GM21381 (cell line): ENCODE measurements around the gene OR2S2.

Experiments
- ATAC-seq: cut with Tn5 transposase; IDR thresholded peaks from one replicate; pipeline ENCODE4 v1.9.1; 2021; ENCODE audit warnings: mild to moderate bottlenecking, moderate library complexity; ENCODE audit not compliant: unreplicated experiment

The OR2S2 gene

DNA sequence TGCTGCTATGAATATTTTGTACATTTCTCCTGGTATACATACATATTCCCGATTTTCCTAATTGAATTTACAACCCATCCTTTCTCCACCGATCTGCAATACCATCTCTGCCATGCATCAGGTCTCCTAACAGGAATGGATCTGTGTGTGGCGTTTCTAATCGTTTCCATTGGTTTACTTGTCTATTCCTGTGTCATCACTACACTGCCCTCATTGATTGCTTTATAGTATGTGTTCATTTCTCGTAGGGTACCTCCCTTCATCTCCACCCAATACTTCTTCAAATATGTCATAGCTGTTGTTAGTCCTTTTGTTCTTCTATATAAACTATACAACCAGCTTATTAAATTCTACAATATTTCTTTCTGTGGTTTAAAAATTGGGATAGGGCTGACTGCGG lies 7.1 kb upstream of the OR2S2 start:
- no peak for ATAC-seq

DNA sequence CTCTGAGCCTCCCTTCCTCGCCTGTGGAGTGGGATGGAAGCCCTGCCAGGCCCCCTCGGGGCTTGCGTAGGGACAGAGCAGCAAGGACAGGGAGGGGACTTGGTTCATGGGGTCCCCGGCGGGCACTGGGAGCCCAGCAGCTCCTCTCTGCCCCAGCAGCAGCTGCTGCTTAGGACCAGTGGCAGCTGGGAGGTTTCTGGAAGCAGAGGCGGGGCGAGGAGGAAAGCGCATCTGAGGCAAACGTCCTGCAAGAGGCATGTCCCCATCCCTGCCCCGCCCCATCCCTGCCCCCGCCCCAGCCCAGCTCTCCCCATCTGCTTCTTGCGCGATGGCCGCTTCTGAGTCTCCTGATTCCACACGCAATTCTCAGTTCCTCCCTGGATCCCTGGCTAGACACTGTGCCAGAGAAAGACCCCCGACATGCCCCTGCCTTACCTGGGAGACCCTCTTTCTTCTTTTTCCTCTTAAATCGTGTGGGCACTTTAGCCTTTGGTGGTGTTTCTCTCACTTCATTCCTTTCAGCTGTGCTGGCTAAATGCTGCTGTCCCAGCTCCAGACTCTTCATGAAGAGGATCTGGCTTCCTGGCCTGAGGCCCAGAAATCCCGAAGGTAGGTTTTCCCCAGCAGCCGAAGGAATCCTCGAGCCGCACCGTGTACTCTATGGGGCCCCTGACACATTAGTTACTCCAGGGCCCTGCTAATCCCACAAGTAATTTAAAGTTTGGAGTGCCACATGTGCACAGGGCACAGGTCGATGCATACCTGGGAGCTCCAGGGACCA lies 4.4 kb upstream of the OR2S2 start:
- no peak for ATAC-seq

DNA sequence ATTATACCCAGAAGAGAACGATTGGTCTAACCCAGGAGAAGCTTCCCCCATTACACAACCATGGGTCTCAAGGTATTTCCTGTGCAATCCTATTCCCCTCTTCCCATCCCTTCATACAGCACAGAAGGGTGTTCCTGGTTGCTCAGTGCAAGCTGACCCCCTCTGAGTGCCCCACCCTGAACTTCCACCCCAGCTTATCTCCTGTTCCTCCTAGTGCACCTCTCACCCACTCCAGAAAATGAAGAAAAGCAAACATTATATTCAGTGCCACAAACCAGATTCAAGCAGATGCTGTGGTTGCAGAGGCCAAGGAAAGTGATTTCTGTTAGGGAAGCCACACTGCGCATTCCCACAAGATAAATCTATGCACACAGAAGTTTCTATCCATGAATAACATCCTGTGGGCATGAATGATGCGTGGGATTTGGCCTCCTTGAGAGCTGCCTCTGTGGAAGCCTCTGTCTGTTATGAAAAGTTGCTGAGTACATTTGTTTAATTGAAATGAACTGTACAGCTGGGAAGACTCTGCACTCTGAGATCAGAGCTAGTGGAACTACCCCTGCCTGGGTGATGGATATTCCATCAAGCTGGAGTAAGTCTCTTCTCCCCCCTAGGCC lies 2.2 kb upstream of the OR2S2 start:
- no peak for ATAC-seq

DNA sequence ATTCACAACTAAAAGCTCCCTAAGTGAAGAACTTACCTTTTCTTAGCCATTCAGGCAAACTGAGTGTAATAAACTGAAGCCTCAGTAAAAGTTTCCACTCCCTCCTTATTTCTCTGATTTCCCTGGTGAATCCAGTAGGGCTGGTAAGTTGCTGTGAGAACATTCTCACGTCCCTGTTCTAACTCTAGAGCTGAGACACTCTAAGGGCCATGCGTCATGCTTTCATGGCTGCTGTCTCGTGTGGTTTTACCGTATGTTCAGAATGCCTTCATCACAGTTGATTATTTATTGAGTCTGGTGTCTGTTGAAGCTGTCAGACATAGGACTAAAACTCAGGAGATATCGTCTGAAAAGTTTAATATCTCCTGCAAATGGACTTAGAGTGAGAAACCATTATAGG lies 1.3 kb downstream of the OR2S2 start:
- no peak for ATAC-seq

DNA sequence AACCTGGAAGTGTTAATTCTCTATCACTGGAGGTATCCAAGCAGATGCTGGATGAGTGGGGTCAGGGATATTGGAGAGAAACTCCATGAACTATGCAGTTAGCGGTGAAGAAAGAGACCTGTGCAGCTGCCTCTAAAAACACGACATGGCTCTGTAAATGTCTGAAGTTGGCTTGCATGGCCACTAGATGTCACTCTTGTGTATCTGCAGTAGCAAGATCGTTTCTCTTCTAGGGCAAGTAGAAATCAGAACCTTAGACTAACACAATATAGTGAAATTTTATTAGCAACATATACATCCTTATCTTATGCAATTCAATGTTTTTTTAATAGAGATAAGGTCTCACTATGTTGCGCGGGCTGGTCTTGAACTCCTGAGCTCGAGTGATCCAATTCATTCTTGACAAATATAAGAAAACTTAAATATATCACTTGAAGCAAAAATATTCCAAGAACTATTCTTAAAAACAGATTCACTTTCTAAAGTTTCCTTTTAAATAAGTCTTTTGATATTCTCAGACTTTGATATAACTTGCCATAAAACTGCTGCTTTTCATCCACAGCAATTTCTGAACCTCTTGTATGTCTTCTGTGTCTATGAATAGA lies 2.9 kb downstream of the OR2S2 start:
- ATAC-seq = no peak

DNA sequence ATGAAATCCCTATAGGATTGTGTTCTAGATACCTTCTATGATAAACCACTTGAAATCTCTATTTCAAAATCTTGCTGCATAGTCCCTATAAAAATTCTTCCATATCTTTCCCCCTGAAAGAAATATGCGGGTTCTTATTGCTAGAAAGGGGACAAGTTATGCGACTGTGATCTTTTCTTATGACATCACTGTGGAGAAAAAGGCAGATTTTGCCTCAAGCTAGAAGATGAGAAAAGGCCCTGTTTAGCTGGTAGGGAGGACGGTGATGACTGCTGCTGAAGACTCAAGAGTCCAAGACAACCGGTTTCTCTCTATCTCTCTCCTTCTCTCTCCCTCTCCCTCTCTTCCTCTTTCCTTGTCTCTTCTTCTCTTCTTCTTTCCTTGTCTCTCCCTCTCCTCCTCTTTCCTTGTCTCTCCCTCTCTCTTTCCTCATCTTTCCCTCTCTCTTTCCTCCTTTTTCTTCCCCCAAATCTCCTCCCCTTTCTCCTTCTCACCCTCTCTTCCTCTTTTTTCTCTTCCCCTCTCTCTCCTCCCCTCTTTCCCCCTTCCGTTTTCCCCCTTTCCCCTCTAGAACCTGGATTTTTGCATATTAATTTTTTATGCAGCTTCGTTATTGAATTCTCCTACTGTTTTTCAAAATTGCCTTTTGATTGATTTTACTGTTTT lies 5.3 kb downstream of the OR2S2 start:
- ATAC-seq = no peak

DNA sequence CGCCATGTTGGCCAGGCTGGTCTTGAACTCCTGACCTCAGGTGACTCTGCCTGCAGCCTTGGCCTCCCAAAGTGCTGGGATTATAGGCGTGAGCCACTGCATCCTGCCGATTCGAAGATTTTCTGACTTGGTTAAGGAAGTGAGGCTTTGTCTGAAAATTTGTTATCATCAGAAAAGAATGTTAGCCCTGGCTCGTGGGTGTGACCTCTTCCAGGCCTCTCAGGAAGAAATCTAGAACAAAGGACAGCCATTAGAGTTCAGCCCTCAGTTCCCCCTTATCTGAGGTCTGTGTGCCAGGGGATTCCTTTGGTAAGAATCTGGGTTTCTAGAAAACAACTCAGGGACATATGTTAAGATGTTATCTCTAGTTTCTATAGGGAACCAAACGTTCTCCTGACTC lies 6.2 kb downstream of the OR2S2 start:
- ATAC-seq = no peak

DNA sequence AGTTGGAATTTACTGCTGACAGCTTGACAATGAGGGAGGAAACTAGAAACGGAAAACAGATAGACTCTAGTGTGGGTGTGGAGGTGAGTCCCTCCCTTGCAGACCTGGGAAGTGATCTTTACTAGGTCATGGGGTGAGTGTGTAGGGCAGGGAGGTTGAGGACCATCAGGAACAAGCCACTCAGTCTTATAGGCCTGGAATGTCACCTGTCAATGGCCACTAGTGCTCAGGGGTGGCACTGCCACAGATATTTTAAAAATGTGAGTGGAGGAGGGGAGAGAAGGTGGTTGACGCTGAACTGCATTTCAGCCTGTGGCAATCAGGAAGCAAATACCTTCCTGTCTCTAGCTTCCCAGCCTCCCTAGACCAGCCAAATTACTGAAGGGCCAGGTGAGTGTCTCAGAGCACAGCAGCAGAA lies 9.0 kb downstream of the OR2S2 start:
- no peak for ATAC-seq

DNA sequence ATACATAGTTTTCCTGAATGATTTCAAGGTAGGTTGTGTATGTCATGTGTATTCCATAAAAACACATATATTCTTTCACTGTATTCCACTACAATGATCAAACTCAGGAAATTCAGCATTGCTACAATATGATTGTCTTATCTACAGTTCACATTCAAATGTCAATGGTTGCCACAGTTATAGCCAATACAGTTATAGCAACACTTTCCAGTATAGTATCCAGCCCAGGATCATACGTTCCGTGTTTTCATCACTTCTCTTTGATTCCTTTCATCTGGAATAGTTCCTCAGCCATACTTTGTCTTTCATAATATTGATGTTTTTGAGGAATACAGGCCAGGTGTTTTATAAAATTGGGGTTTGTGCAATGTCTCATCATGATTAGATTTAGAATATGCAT lies 9.5 kb downstream of the OR2S2 start:
- ATAC-seq = no peak

DNA sequence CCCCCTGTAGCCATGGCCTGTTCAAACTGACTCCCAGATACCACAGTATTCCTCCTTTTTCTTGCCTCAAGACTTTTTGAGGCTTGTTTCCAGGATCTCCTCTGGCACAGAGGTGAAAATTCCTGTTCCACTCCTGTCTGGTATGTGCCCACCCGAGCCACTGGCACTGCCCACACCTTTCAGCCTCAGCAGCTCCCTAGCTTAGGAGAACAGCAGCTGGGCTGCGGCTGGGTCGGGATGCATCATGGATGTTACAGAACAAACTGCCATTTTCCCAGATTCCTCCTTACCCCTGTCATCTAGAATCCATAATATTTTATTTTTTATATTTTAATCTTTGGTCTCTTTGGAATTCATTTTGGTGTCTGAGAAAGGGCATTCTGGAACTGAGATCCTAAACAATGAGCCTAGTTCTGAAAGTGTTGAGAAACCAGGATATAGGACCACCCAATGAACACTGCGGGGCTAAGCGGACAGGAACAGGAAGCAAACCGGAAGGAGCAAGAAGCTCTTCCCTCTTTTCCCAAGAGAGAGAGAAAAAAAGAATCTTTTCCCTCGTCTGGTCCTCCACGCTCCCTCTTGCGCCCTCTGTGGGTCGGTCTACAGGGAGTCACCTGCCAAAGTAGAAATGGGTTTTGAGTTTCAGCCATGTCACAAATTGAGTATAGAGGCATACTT lies 12.5 kb downstream of the OR2S2 start:
- ATAC-seq = no peak

DNA sequence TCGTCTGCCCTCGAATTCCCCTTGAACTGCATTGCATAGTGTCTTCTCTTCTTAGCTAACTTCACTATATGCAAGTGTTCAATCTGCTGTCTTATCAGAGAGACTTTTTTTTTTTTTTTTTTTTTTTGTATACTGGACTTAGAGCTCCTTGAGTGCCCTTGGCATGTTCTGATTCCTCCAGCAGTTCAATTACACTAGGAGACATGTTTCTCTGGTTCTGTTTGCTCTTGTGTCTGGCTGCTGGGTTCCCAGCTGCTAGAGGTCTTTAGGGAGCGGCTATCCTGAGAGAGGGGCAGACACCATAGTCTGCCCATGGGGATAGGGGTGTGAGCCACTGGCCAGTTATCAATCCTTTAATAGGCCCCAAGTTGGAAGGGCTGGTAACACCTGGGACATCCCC lies 13.1 kb downstream of the OR2S2 start:
- no peak for ATAC-seq

DNA sequence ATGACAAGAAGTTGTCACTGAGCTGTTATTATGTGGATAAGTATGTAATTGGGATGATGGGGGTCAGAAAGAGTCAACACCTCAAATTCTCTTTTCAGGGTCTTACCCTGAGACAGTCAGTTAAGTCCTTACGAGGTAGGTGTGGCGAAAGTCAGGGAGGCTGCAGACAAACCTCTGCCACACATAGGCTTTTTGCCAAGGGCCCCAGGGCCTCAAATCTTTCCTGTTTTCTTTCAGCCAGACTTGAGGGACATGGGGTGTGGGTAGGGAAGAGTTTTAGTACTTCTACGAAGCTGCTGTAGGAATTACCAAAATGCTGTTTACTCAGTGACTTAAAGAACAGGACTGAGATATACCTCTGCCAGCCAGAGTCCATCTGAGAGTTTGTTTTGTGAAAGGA lies 13.8 kb downstream of the OR2S2 start:
- no peak for ATAC-seq

DNA sequence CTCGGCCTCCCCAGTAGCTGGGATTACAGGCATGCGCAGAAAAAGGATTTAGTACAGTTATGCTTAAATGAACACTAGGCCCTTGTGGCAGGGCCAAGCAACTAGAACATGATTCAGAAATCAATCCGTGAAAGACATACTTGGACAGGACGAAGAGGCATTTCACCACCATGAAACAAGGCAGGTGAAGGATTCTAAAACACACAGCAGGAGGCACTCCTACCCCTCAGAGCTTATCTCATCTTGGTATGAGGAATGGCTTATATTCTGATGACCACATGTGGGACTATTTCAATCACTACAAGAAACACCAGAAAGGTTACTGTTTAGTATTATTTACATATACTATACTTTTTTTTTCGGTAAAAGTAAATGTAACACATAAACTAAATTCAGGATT lies 15.7 kb downstream of the OR2S2 start:
- no peak for ATAC-seq

DNA sequence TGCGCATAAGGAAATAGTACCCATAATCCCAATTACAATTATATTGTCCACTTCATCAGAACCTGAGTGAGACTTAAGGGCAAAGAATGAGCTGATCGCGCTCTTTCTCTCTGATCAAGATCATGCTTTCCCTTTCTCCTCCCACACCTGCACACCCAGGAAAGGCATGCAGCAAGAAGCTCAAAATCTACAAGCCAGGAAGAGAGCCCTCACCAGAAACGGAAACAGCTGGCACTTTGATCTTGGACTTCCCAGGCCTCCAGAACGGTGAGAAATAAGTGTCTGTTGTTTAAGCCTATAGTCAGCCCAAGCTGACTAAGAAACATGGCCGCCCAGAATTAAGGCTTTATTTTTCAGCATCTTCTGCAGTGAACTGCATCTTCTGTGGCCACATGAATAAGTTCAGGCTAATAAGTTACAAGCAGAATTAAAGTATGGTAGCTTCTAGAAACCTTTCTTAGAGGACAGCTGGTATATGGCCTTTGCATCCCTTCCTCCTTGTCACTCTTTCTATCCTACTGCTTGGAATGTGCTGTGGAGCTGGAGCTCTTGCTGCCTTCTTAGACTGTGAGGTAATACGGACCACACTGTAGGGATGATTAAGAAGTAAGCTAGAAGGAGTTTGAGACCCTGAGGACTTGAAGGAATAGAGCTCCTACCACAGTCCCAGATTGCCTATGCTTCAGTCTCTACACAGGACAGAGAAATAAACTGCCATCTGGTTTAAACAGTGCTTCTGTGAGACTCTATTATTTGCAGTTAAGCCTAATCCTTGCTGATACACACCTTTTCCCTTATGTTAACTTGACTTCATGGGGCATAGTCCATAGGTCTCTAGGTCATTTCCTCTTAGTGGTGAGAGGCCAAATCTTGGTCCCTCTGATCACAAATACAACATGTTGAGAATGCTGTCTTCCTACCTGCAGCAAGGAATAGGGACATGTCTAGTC lies 17.2 kb downstream of the OR2S2 start:
- ATAC-seq = no peak

DNA sequence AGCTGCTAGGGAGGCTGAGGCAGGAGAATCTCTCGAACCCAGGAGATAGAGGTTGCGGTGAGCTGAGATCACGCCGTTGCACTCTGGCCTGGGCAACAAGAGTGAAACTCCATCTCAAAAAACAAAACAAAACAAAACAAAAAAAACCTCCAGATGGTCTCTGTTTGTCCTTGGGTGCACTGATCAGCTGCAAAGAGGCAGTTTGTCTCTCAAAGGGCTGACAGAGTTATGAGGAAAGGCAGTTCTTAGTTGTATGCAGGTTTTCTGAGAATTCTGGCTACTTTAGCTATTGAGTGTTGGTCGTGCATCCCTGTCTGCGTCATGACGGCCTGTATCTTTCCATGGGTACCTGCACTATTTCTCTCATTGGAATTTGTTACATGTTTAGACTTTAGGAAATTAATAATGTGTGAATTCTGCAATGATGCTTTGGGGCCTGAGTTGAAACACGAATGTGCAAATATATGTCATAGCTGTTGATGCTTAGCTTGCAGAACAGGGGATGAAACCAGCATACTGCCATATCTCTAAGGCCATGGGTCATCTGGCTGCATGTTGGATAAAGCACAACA lies 18.2 kb downstream of the OR2S2 start:
- ATAC-seq = no peak

DNA sequence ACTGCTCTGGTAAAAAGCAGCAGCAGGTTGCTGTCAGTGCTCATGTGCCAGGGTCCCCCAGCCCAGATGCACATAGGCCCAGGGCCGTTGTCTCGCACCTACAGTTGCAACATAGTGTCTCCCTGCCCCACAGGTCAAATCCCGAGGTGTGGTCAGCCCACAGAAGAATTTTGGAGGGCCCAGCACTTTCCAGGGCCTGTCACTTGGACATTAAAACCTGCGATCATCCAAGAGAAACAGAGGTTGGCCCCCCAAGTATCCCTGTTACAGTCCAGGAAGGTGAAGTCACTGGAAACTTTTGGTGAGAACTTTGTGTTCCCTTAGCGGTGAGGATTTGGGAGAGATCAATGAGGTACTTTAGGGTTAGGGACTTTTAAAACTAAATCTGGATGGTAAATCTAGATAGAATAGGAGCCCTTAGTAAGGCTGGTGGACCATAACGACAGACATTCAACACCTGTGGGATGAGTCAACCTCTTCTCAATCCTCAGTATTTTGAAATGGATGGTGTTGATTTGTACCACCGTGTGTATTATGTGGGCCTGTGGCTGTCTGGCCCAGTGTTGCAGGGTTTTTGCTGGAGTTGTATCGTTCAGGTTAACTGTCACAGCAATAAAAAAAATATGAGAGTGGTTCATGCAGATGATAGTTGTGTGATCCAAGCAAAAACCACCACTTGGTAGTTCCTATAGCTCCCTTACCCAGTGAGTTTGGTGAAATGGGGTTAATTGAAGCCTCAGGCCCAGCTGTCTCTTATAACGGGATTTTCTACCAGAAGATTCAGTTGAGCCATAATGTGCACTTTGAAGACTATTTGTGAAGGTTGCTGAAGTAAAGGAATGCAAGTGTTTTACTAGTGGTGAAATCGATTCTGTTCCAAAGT lies 19.2 kb downstream of the OR2S2 start:
- ATAC-seq = no peak

DNA sequence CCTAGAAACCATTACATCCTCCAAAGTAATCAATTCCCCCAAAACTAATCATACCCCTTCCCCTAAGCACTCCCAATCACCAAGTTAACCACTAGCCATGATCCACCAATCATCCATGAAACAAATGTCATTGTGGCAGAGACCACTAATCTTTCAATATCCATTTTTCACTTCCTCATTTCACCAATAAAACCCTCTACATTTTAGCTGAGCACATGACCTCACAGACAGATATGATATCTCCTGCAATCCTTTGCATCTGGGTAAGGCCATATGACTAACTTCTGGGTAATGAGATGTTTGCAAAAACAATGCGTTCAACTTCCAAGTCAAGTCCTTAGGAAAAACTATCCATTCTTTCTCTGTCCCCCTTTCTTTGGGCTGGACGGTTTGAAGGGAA lies 20.7 kb downstream of the OR2S2 start:
- no peak for ATAC-seq

DNA sequence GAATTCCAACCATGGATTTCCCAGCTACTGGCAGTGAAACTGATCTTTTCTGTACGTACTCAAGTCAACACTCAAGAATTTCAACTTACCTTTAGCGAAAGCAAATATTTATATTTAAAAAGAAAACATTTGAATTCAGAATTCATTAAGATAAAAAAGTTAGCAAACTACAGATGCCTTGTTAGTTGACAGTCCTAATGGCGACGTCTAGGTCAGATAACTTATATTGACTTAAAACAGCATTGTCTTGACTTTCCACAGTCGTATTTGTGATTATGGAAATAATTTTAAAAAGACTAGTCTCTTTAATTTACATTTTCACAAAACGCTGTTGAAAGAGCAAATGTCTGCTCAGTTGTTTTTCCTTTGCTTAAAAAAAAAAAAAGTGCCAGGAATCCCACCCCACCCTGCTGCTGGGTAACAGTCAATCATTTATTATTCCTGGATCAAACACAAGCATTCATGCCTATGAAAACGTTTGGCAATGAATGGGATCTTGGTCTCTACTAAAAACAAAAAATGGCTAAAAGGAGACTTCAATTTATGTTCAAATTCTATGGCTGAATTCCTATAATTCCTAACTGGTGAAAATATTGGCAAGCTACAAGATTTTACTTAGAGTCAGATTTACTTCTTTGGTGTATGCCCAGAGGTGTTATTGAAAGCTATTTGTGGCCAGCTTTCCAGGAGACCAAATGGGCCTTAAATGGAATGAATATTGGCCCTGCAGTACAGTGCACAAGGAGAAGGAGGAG lies 22.0 kb downstream of the OR2S2 start:
- ATAC-seq = no peak
